ENCODE measurements around the gene PDILT. TPM values are rescaled to one million over a fixed set of nuclear protein-coding genes. Genes with fewer than 3 reads are reported as not detected.
"Not testable (repeated sequence)": the region's sequence is repeated elsewhere in the genome, so short reads cannot be mapped to it uniquely, and the experiment has no call there.

Gene PDILT
- polyA plus RNA-seq, 1 donor: 0.33 TPM

- DNase-seq: no peak
These were observed 80.9 kb downstream of the PDILT start for GRCh38 chr16:20323591-20324117.

GRCh38 chr16:20322696-20323095, 81.8 kb downstream of the PDILT start:
- no peak for DNase-seq

- no peak for DNase-seq
These were observed 82.9 kb downstream of the PDILT start for GRCh38 chr16:20321671-20322070.

GRCh38 chr16:20321051-20321450, 83.5 kb downstream of the PDILT start:
- DNase-seq: not testable (repeated sequence)

GRCh38 chr16:20320592-20320991, 83.9 kb downstream of the PDILT start:
- no peak for DNase-seq

- DNase-seq: no peak
These were observed 84.4 kb downstream of the PDILT start for GRCh38 chr16:20320178-20320577.

- no peak for DNase-seq
These were observed 85.1 kb downstream of the PDILT start for GRCh38 chr16:20319406-20319805.

- DNase-seq: no peak
These were observed 86.1 kb downstream of the PDILT start for GRCh38 chr16:20318437-20318836.

- DNase-seq: no peak
These were observed 86.5 kb downstream of the PDILT start for GRCh38 chr16:20318006-20318405.

- no peak for DNase-seq
These were observed 87.4 kb downstream of the PDILT start for GRCh38 chr16:20317117-20317516.

- no peak for DNase-seq
These were observed 87.8 kb downstream of the PDILT start for GRCh38 chr16:20316715-20317114.

- DNase-seq: no peak
These were observed 88.8 kb downstream of the PDILT start for GRCh38 chr16:20315764-20316163.

GRCh38 chr16:20314575-20314974, 90.0 kb downstream of the PDILT start:
- DNase-seq: no peak

- no peak for DNase-seq
These were observed 90.8 kb downstream of the PDILT start for GRCh38 chr16:20313741-20314140.

- not testable (repeated sequence) for DNase-seq
These were observed 91.9 kb downstream of the PDILT start for GRCh38 chr16:20312536-20313095.

GRCh38 chr16:20311548-20311947, 93.0 kb downstream of the PDILT start:
- no peak for DNase-seq

GRCh38 chr16:20310421-20311395, 93.8 kb downstream of the PDILT start:
- no peak for DNase-seq

- no peak for DNase-seq
These were observed 94.8 kb downstream of the PDILT start for GRCh38 chr16:20309786-20310185.

Other genes with a start within 250 kb of the PDILT start
- 7.0 TPM for gene GP2, start 77.2 kb downstream of the PDILT start, polyA plus RNA-seq (ENCODE audit: insufficient read length)
- gene UMOD, start 52.0 kb downstream of the PDILT start, polyA plus RNA-seq (ENCODE audit: insufficient read length): 163 TPM
- gene ACSM5, start 4.8 kb upstream of the PDILT start, polyA plus RNA-seq (ENCODE audit: insufficient read length): 4.9 TPM
- gene ACSM2A, start 46.8 kb upstream of the PDILT start, polyA plus RNA-seq (ENCODE audit: insufficient read length): 88.7 TPM
- gene ACSM2B, start 171.6 kb upstream of the PDILT start, polyA plus RNA-seq (ENCODE audit: insufficient read length): 75.9 TPM

Measured in left kidney (tissue), 2 donors.